Gastrocnemius medialis (tissue), 4 donors: ENCODE data around the gene SPCS2. TPM values are rescaled to one million over a fixed set of nuclear protein-coding genes. Genes with fewer than 3 reads are reported as not detected.
A peak's percentile ranks its signal among the peaks of the same experiment; 100 is the strongest.

Experiments used
- ATAC-seq, 2 donors: fragments of 150-250 bp; one replicate each; pipeline ENCODE4 v1.9.1; 2016
- DNase-seq, 2 donors: peaks; one replicate each; pipeline ENCODE4 v3.0.0-alpha.2; 2019
- H3K27ac ChIP-seq, 4 donors: fragments of 200-600 bp; sonication (generic); 1 replicate in 1 of 4; 2 replicates in 3 of 4; pipeline ENCODE4 v1.5.1; 2016 to 2018; ENCODE audit warnings: mild to moderate bottlenecking in 2 of 4, moderate library complexity in 1 of 4
- H3K27me3 ChIP-seq, 3 donors: fragments of 200-600 bp; sonication (generic) in 2 of 3; 1 replicate in 1 of 3; 2 replicates in 2 of 3; pipeline versions ENCODE4 v1.5.1 to v1.6.0; 2016 to 2019; ENCODE audit warnings: mild to moderate bottlenecking in 1 of 3, moderate library complexity in 1 of 3
- H3K36me3 ChIP-seq, 2 donors: fragments of 200-600 bp; sonication (generic) in 1 of 2; one replicate each; pipeline ENCODE4 v1.5.1; 2017 to 2018
- H3K4me1 ChIP-seq, 2 donors: fragments of 200-600 bp; sonication (generic) in 1 of 2; one replicate each; pipeline ENCODE4 v1.5.1; 2016 to 2017; ENCODE audit warnings: mild to moderate bottlenecking in 2 of 2
- H3K4me3 ChIP-seq, 4 donors: fragments of 200-600 bp; sonication (generic) in 3 of 4; 1 replicate in 1 of 4; 2 replicates in 3 of 4; pipeline ENCODE4 v1.5.1; 2016 to 2019; ENCODE audit warnings: mild to moderate bottlenecking in 2 of 4
- H3K9me3 ChIP-seq, 3 donors: fragments of 200-600 bp; sonication (generic) in 2 of 3; 1 replicate in 1 of 3; 2 replicates in 2 of 3; pipeline ENCODE4 v1.5.1; 2016 to 2019
- CTCF ChIP-seq, 5 experiments: fragments of 450-650 bp in 3 of 5; fragments of 200-600 bp in 2 of 5; sonication (generic) in 2 of 5; IDR thresholded peaks in 4 of 5; conservative IDR thresholded peaks in 1 of 5; 1 replicate in 4 of 5; 2 replicates in 1 of 5; pipeline ENCODE4 v1.5.1; 2016 to 2019; ENCODE audit warnings: antibody characterized with exemption in 5 of 5, mild to moderate bottlenecking in 3 of 5, moderate library complexity in 3 of 5
- POLR2A ChIP-seq, 2 donors: fragments of 450-650 bp; IDR thresholded peaks; one replicate each; pipeline ENCODE4 v1.6.1; 2017; ENCODE audit warnings: antibody characterized with exemption in 2 of 2, mild to moderate bottlenecking in 2 of 2, moderate library complexity in 2 of 2
- in situ Hi-C, 4 donors: fragments of 200-750 bp; cut with MboI; loops; one replicate each; pipeline versions ENCODE4 v1.15.0 to v1.8.0; 2017; ENCODE audit warnings: low sequenced_read_pairs in 4 of 4
- intact Hi-C: fragments of 100-400 bp; cut with DNase I; formaldehyde crosslinking; loops from one replicate; pipeline ENCODE4 v1.15.1; 2023; ENCODE audit warnings: low total_unique reads
- total RNA-seq, 4 donors: library from RNA; depleted of rRNA; stranded (reverse); fragments of >200 nt; gene quantifications; one replicate each; pipeline versions ENCODE4 v1.1.0 to v1.2.3, GENCODE V29; 2016

Gene SPCS2
- total RNA-seq, 4 donors from 2014 or later, result 16.9 to 38.3 (median 22.8) TPM

- TF ChIP-seq CTCF (IDR thresholded peaks at IDR 0.05 in 4 of 5, conservative IDR thresholded peaks at IDR 0.05 in 1 of 5), result no peak
- no peak for TF ChIP-seq POLR2A (IDR thresholded peaks at IDR 0.05)
- H3K9me3 ChIP-seq, result no peaks in the 10 kb centered on the region
- intact Hi-C loops, result no loop called here
- ATAC-seq, result no peak
- peaks cover 0 to 10% of the 10 kb centered on the region in 2 donors for H3K4me1 ChIP-seq
- H3K4me3 ChIP-seq, result no peak overlapping the region
- in situ Hi-C loops, result loop anchor here in 1 of 4 donors (25.0 kb wide), 1 partner anchor 296 kb away; the partner anchor contains the start of gene TPBGL
- H3K36me3 ChIP-seq, result peaks cover 0 to 14% of the 10 kb centered on the region in 2 donors
- no peaks in the 10 kb centered on the region for H3K27me3 ChIP-seq
- no peak overlapping the region for H3K27ac ChIP-seq
- DNase-seq, result no peak
Observed at GRCh38 chr11:74941492-74941891, 7.6 kb upstream of the SPCS2 start.

- Histone ChIP-seq H3K4me3 (no peak overlapping the region), H3K36me3 (peaks cover 0 to 10% of the 10 kb centered on the region in 2 donors), H3K9me3 (no peaks in the 10 kb centered on the region), H3K4me1 (peaks cover 0 to 12% of the 10 kb centered on the region in 2 donors), H3K27me3 (no peaks in the 10 kb centered on the region), H3K27ac (no peak overlapping the region)
- TF ChIP-seq POLR2A (IDR thresholded peaks at IDR 0.05), result no peak
- in situ Hi-C loops (loop anchor here in 1 of 4 donors (25.0 kb wide), 1 partner anchor 295 kb away; the partner anchor contains the start of gene TPBGL), intact Hi-C loops (no loop called here)
- ATAC-seq (peak in 1 of 2 donors; percentile 55), DNase-seq (no peak)
Observed at GRCh38 chr11:74942073-74942759, 6.8 kb upstream of the SPCS2 start.

- Histone ChIP-seq H3K9me3 (no peaks in the 10 kb centered on the region), H3K36me3 (no peaks in the 10 kb centered on the region), H3K27ac (peak overlapping the region; percentile 92 to 97 (median 92)), H3K27me3 (no peaks in the 10 kb centered on the region), H3K4me1 (peaks cover 39 to 41% of the 10 kb centered on the region in 2 donors), H3K4me3 (peak overlapping the region; percentile 81 to 94 (median 89))
- intact Hi-C loops (loop anchor here (2.0 kb wide), 1 partner anchor 40 kb away; the partner anchor contains the start of gene NEU3), in situ Hi-C loops (loop anchor here in 1 of 4 donors (25.0 kb wide), 1 partner anchor 289 kb away; the partner anchor contains the start of gene TPBGL)
- TF ChIP-seq POLR2A (IDR thresholded peaks at IDR 0.05) (no peak), CTCF (IDR thresholded peaks at IDR 0.05 in 4 of 5, conservative IDR thresholded peaks at IDR 0.05 in 1 of 5) (no peak)
- DNase-seq (no peak), ATAC-seq (peak; percentile 23 to 41)
Observed at GRCh38 chr11:74948546-74948897, 544 bp upstream of the SPCS2 start.

GRCh38 chr11:74949753-74950137 lies 679 bp downstream of the SPCS2 start:
- no peaks in the 10 kb centered on the region for H3K27me3 ChIP-seq
- ATAC-seq, result no peak
- in situ Hi-C loops, result loop anchor here in 2 of 4 donors (5.0 to 25.0 kb wide), 2 partner anchors 78 to 288 kb away; partner anchors contain the start of gene TPBGL (in 1 of the 2)
- no peak for DNase-seq
- no peaks in the 10 kb centered on the region for H3K9me3 ChIP-seq
- intact Hi-C loops, result loop anchor here (1.0 to 2.0 kb wide), 2 partner anchors 39 to 65 kb away; partner anchors contain the start of gene NEU3
- peak overlapping the region; percentile 81 to 94 (median 89) for H3K4me3 ChIP-seq
- H3K4me1 ChIP-seq, result peaks cover 39 to 41% of the 10 kb centered on the region in 2 donors
- TF ChIP-seq POLR2A (IDR thresholded peaks at IDR 0.05) (no peak), CTCF (IDR thresholded peaks at IDR 0.05 in 4 of 5, conservative IDR thresholded peaks at IDR 0.05 in 1 of 5) (no peak)
- peaks cover 0 to 2% of the 10 kb centered on the region in 2 donors for H3K36me3 ChIP-seq
- H3K27ac ChIP-seq, result peak overlapping the region; percentile 92 to 97 (median 92)

GRCh38 chr11:74950374-74950969 lies 1.4 kb downstream of the SPCS2 start:
- H3K4me1 ChIP-seq, result peaks cover 41 to 43% of the 10 kb centered on the region in 2 donors
- H3K4me3 ChIP-seq, result peak overlapping the region; percentile 81 to 94 (median 89)
- no peak for ATAC-seq
- peaks cover 0 to 6% of the 10 kb centered on the region in 2 donors for H3K36me3 ChIP-seq
- TF ChIP-seq POLR2A (IDR thresholded peaks at IDR 0.05) (no peak), CTCF (IDR thresholded peaks at IDR 0.05 in 4 of 5, conservative IDR thresholded peaks at IDR 0.05 in 1 of 5) (no peak)
- H3K27ac ChIP-seq, result peak overlapping the region; percentile 92 to 97 (median 92)
- no peak for DNase-seq
- no peaks in the 10 kb centered on the region for H3K9me3 ChIP-seq
- in situ Hi-C loops, result loop anchor here in 1 of 4 donors (5.0 kb wide), 1 partner anchor 77 kb away; no protein-coding TSS in a partner anchor
- intact Hi-C loops, result no loop called here
- no peaks in the 10 kb centered on the region for H3K27me3 ChIP-seq
